Measurements from ENCODE around the gene ZNF684. TPM values are rescaled to one million over a fixed set of nuclear protein-coding genes. Genes with fewer than 3 reads are reported as not detected.

The ZNF684 gene
- total RNA-seq, 2 experiments from 2014 or later: 1.3 to 1.7 TPM

DNA sequence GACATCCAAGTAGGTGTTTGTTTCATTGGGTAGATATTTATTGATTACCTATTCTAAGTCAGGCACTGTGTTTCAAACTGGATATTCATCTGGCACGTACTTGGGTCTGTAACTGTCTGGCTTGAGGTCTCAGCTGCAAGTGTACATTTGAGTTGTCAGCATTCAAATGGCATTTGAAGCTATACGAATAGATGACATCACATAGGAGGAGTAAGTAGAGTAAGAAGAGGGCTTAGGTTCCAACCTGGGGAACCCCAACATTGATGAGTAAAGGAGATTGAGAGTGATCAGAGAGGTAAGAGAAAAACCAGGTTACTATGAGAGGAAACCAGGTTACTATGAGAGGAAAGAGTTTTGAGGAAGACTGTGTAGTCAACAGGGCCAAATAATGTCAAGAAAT is 30.7 kb downstream of the ZNF684 start:
- intact Hi-C loops (cut with DNase I, micrococcal nuclease): no loop called here
- TF ChIP-seq, protein P1, sequence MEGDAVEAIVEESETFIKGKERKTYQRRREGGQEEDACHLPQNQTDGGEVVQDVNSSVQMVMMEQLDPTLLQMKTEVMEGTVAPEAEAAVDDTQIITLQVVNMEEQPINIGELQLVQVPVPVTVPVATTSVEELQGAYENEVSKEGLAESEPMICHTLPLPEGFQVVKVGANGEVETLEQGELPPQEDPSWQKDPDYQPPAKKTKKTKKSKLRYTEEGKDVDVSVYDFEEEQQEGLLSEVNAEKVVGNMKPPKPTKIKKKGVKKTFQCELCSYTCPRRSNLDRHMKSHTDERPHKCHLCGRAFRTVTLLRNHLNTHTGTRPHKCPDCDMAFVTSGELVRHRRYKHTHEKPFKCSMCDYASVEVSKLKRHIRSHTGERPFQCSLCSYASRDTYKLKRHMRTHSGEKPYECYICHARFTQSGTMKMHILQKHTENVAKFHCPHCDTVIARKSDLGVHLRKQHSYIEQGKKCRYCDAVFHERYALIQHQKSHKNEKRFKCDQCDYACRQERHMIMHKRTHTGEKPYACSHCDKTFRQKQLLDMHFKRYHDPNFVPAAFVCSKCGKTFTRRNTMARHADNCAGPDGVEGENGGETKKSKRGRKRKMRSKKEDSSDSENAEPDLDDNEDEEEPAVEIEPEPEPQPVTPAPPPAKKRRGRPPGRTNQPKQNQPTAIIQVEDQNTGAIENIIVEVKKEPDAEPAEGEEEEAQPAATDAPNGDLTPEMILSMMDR (IDR thresholded peaks at IDR 0.05): no peak
- no peak overlapping the region for H3K4me3 ChIP-seq (ENCODE audit: low read length)
- no peaks in the 10 kb centered on the region for H3K36me3 Mint-ChIP-seq (ENCODE audit: low read depth)
- H3K9me3 ChIP-seq (ENCODE audit: control insufficient read depth in 1 of 2, insufficient read depth in 1 of 2, low read length in 2 of 2): no peaks in the 10 kb centered on the region
- POLR2A ChIA-PET: no interaction called here
- H3K4me1 ChIP-seq (ENCODE audit: insufficient read depth, low read length): no peaks in the 10 kb centered on the region
- no peak overlapping the region for H3K27ac ChIP-seq (ENCODE audit: low read depth in 1 of 2, low read length in 2 of 2)
- DNase-seq (no peak), ATAC-seq (ENCODE audit: poor library complexity) (no peak)
- peaks cover 5% of the 10 kb centered on the region for H3K27me3 Mint-ChIP-seq
- H3K36me3 ChIP-seq (ENCODE audit: insufficient read depth, low read length): no peaks in the 10 kb centered on the region
- no peak overlapping the region for H3K27ac Mint-ChIP-seq
- H3K4me1 Mint-ChIP-seq (ENCODE audit: low read depth): no peaks in the 10 kb centered on the region
- no peak overlapping the region for H3K4me3 Mint-ChIP-seq
- H3K9me3 Mint-ChIP-seq: peaks cover 2% of the 10 kb centered on the region
- no peaks in the 10 kb centered on the region for H3K27me3 ChIP-seq (ENCODE audit: control insufficient read depth in 1 of 2, insufficient read depth in 2 of 2, low read length in 2 of 2)
- CTCF ChIA-PET: no interaction called here

DNA sequence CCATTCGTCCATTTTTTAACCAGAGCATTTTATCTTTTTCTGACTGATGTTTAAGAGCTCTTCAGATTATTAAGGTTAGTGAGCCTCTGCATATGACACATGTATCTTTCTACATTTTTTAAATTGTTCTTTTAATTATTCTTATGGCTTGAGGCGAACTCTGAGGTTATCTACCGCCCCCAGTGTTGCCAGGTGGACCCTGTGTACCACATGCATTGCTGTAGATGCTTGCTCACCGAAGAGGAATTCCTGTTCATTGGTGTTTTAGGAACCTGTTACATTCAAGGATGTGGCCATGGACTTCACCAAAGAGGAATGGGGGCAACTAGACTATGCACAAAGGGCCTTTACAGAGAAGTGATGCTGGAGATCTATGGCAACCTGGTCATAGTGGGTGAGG is 31.8 kb downstream of the ZNF684 start:
- Mint-ChIP-seq H3K27ac (no peak overlapping the region), H3K4me3 (no peak overlapping the region), H3K27me3 (peaks cover 5% of the 10 kb centered on the region), H3K36me3 (ENCODE audit: low read depth) (no peaks in the 10 kb centered on the region), H3K9me3 (peaks cover 2% of the 10 kb centered on the region), H3K4me1 (ENCODE audit: low read depth) (no peaks in the 10 kb centered on the region)
- H3K27me3 ChIP-seq (ENCODE audit: control insufficient read depth in 1 of 2, insufficient read depth in 2 of 2, low read length in 2 of 2): no peaks in the 10 kb centered on the region
- ChIA-PET POLR2A (no interaction called here), CTCF (no interaction called here)
- DNase-seq: no peak
- no peak overlapping the region for H3K27ac ChIP-seq (ENCODE audit: low read depth in 1 of 2, low read length in 2 of 2)
- TF ChIP-seq, protein P1 (IDR thresholded peaks at IDR 0.05): no peak
- H3K4me1 ChIP-seq (ENCODE audit: insufficient read depth, low read length): no peaks in the 10 kb centered on the region
- intact Hi-C loops (cut with DNase I, micrococcal nuclease): no loop called here
- no peaks in the 10 kb centered on the region for H3K36me3 ChIP-seq (ENCODE audit: insufficient read depth, low read length)
- no peak overlapping the region for H3K4me3 ChIP-seq (ENCODE audit: low read length)
- ATAC-seq (ENCODE audit: poor library complexity): no peak
- H3K9me3 ChIP-seq (ENCODE audit: control insufficient read depth in 1 of 2, insufficient read depth in 1 of 2, low read length in 2 of 2): no peaks in the 10 kb centered on the region

DNA sequence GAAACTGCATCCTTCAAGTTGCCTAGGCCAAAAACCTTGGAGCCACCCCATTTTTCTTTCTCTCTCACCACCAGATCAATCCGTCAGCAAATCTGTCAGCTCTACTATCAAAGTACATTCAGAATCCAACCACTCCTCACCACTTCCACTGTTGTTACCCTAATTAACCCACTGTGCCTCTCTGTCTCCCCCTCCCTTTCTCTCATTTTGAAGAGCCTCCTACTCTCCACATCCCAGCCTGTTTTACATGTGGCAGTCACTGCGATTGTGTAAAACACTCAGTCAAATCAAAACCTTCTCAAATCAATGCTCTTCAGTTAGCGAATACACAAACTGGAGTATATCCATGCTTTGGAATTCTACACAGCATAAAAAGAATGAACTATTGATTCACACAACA is 33.1 kb downstream of the ZNF684 start:
- H3K4me1 ChIP-seq (ENCODE audit: insufficient read depth, low read length): no peaks in the 10 kb centered on the region
- no peaks in the 10 kb centered on the region for H3K4me1 Mint-ChIP-seq (ENCODE audit: low read depth)
- H3K36me3 ChIP-seq (ENCODE audit: insufficient read depth, low read length): no peaks in the 10 kb centered on the region
- intact Hi-C loops (cut with DNase I, micrococcal nuclease): no loop called here
- ChIA-PET CTCF (no interaction called here), POLR2A (no interaction called here)
- H3K4me3 ChIP-seq (ENCODE audit: low read length): no peak overlapping the region
- H3K27me3 Mint-ChIP-seq: peaks cover 5% of the 10 kb centered on the region
- no peaks in the 10 kb centered on the region for H3K27me3 ChIP-seq (ENCODE audit: control insufficient read depth in 1 of 2, insufficient read depth in 2 of 2, low read length in 2 of 2)
- no peaks in the 10 kb centered on the region for H3K9me3 ChIP-seq (ENCODE audit: control insufficient read depth in 1 of 2, insufficient read depth in 1 of 2, low read length in 2 of 2)
- no peak overlapping the region for H3K27ac Mint-ChIP-seq
- TF ChIP-seq, protein P1 (IDR thresholded peaks at IDR 0.05): no peak
- DNase-seq (no peak), ATAC-seq (ENCODE audit: poor library complexity) (no peak)
- peaks cover 2% of the 10 kb centered on the region for H3K9me3 Mint-ChIP-seq
- no peaks in the 10 kb centered on the region for H3K36me3 Mint-ChIP-seq (ENCODE audit: low read depth)
- H3K27ac ChIP-seq (ENCODE audit: low read depth in 1 of 2, low read length in 2 of 2): no peak overlapping the region
- no peak overlapping the region for H3K4me3 Mint-ChIP-seq

Data from CD4-positive, alpha-beta T cell (primary cell).